G401.6 (cell line): ENCODE measurements around the gene CASP9.

Experiments
- FAIRE-seq: peaks from 2 replicates; lab custom pipeline; 2012; peaks lifted over from hg19 to GRCh38; lab: Jason Lieb, UNC

The CASP9 gene

DNA sequence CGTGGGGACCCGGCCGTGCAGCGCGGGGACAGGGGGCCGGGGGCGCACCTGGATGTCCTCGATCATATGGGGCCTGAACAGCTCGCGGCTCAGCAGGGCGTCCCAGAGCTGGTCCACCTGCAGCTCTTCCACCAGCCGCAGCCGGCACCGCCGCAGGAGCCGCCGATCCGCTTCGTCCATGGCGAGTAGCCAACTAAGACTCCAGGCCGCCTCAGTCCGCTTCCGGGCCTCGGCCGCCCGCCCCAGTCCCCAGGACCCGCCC is at the start of gene CASP9:
TSS of gene CASP9 (minus strand) at position 195 of the 262 bp plus-strand sequence. CDS start at position 180, 15 bp downstream.
- FAIRE-seq, result no peak

DNA sequence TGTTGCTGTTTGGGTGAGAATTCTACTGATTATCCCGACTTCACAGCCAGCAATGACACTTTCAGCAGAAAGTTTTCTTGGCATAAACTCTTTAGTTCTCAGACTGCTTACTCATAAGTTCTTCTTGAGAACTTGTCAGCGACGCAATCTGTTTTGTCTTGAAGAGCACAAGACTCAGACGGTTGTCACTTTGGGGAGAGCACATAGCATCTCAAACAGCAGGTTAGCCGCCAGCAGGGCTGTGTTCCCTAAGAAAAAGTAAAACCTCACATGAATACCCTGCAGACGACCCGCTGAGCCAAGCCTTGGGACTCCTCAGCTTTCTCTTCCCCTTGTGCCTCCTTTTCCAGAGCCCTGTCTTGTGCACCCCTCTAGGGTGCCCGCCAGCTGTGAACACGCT is 49.5 kb upstream of the CASP9 start:
- no peak for FAIRE-seq

- no peak for FAIRE-seq
Measured at GRCh38 chr1:15571266-15571665, 47.3 kb upstream of the CASP9 start.

DNA sequence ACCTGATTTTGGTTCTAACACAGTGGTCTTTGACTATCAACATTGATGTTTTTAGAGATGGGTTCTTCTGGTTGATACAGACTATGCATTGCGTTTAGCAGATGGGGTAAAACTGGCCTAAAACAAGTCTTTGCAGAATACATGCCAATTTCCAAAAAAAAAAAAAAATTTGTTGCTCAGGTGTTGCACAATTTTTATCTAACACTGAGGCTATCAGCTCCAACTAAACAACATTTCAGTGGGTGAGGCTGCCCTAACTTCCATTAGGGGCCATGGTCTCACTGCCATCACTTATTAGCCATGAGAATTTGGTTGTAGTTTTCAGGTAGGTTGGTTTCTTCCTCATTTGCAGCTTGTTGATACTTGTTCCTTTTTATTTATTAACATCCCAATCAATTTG is 46.8 kb upstream of the CASP9 start:
- FAIRE-seq, result no peak

DNA sequence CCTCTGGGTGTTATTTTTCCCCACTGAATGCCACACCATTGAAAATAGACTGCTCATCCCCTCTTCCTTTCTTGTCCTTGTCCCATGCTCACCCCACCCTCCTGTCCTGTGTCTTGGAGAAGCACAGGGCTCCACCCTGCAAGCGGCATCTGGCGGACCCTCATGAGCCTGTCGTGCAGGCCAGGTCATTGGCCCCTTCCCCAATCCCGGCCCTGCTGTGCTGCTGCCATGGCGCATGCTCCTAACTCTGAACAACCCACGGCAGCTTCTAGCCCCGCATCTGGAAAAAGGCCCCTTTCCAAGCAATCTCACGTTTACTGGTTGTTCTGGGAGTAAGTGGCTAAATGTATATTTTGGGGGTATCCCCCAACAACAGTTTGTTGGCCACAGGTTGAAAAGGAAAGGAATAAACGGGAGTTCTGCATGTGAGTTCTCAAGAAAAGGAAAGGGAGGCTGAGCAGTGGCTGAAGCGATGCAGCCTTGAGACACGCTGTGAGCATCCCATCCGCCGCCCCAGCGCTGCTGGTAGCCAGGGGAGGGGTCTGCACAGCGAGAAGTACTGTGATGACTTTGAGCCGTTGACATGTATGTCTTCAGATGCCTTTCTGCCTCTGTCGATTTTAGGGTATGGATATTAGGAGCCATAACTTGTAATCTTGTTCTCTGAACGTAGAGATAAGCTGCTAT is 44.5 kb upstream of the CASP9 start:
- no peak for FAIRE-seq

- no peak for FAIRE-seq
Measured at GRCh38 chr1:15559189-15559810, 35.3 kb upstream of the CASP9 start.

DNA sequence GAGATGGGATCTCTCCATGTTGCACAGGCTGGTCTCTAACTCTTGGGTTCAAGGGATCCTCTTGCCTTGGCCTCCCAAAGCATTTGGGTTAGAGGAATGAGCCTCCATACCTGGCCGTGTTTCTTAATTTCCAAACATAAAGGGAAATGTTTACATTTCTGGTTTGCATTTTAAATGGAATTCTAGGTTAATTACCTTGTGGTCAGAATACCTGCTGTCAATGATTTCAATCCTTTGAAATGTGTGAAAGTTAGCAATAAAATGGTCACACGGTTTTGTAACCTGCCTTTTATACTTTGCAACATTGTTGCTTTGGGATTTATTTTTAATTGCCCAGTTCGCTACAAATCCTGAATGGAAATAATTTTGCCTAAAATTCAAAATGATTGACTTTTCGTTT is 34.5 kb upstream of the CASP9 start:
- no peak for FAIRE-seq

- no peak for FAIRE-seq
Measured at GRCh38 chr1:15557594-15557993, 33.6 kb upstream of the CASP9 start.

DNA sequence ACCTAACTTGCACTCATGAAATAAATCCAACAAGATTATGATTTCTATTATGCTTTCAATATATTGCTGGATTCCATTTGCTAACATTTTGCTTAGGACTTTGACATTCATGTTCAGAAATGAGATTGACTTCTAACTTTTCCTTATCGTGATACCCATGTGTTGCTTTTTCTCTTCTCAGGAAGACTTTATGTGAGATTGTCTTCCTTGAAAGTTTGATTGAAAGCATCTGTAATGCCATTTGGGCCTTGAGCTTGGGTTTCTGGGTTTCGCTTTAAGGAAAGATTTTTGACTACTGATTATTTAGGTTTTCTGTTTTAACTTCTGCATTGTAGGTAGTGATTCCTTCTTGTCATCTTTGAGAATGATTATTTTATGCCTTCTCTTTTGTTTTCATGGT is 33.0 kb upstream of the CASP9 start:
- no peak for FAIRE-seq

DNA sequence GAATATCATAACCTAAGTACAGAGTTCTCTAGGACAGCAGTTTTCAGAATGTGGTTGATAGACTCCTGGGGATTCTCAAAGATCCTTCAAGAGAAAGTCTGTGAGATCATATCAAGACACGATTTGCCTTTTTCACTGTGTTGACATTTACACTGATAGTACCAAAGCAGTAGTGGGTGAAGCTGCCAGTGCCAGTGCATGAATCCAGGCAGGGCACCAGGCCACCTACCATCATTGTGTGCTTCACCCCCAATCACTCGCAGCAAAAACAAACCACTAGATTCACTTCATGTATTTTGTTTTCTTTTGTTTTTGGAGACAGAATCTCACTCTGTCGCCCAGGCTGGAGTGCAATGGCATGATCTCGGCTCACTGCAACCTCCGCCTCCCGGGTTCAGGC is 26.6 kb upstream of the CASP9 start:
- FAIRE-seq, result no peak

DNA sequence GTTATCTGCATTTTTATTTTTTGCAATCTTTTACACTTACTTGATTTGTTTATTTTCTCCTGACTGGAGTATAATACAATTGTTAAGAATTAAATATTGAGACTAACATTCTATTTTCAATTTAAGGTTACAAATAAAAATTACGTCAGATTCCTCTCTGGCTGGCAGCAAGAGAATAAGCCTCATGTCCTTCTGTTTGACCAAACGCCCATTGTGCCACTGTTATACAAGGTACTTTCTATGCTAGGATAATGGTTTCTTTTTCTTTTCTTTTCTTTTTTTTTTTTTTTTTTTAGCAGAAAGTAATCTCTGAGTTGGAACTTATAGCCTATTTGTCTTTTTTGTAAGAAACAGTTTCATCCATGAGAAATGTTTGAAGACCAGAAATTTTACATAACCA is 22.6 kb upstream of the CASP9 start:
- FAIRE-seq, result peak; percentile 52

DNA sequence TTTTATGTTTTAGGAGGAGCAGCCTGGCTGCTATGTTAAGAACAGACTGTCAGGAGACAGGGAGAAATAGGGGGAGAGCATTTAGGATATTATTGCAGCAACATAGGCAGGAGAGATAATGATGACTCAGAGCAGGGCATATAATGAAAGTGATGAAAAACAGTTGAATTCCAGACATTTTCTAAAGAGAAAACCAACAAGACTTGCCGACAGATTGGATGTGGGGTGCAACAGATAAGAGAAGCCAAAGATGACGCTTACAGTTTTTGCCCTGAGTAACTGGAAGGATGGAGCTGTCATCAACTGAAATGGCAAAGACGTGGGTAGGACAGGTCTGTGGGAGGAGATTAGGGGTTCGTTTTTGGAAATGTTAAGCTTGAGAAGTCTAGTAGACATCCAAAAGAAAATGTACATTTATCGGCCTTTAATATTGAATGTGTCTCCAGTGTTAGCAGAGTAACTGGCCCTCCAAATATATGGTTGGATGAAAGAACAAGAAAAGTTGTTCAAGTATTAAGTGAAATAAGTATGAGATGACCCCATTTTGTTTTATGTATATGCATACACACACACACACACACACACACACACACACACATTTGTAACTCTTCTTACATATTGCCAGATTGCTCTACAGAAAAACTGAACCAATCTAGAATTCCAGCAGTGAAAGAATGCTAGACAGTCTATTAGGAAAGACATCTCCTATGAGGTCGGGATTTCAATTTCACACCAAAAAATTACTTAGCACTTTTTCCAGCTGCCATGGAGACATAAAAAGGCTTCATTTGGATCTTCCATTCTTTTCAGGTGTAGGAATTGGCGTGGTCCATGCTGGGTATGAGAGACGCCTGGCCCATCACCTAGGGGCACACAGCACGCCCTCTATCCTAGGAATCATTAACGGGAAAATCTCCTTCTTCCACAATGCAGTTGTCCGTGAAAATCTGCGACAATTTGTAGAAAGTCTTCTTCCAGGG is 19.9 kb upstream of the CASP9 start:
- FAIRE-seq, result no peak

DNA sequence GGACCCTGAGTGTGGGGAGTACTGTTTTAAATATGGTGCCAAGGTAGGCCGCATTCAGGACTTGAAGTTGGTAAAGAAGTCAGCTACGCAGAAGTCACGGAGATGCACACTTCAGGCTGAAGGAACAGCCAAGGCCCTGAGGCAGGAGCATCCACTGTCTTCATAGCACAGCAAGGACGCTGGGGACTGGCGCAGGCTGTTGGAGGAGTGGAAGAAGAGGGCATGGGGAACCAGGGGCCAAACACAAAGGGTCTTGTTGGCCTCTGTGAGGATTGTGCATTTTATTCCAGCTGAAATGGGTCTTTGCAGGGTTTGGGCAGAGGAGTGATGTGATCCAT is 19.2 kb upstream of the CASP9 start:
- FAIRE-seq, result no peak

GRCh38 chr1:15542388-15543250 is 18.6 kb upstream of the CASP9 start:
- no peak for FAIRE-seq

GRCh38 chr1:15541231-15541792 is 17.3 kb upstream of the CASP9 start:
- no peak for FAIRE-seq

GRCh38 chr1:15540186-15540585 is 16.2 kb upstream of the CASP9 start:
- no peak for FAIRE-seq

- no peak for FAIRE-seq
Measured at GRCh38 chr1:15538771-15539170, 14.8 kb upstream of the CASP9 start.

- no peak for FAIRE-seq
Measured at GRCh38 chr1:15531682-15532081, 7.7 kb upstream of the CASP9 start.

DNA sequence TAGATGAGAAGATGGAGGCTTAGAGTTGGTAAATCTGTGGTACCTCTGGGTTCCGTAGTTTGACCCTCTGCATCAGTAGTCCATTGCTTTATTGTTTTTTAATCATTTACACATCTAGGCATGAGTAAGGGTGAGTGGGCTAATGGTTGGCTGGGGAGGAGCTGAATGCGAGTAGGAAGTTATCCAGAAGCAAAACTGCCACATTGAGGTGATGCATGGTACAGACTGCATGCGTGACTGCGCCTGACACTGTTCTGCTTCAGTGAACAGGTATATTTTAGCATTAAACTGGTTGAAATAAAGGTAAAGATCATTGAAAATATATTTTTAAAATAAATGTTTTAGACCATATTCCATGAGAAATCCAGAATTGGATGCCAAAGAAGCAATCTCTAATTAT is 7.0 kb upstream of the CASP9 start:
- FAIRE-seq, result no peak

GRCh38 chr1:15526490-15527339 is 2.7 kb upstream of the CASP9 start, which contains the start of gene DNAJC16:
DNAJC16 (plus strand) TSS chr1:15526848; CDS start chr1:15529106, 2,258 bp downstream.
- FAIRE-seq, result peak; percentile 99

- no peak for FAIRE-seq
Measured at GRCh38 chr1:15526021-15526489, 2.0 kb upstream of the CASP9 start.
